ENCODE results near the gene DUS1L.

Gene DUS1L

GRCh38 chr17:82055023-82055964, 10.3 kb downstream of the DUS1L start:
- DNase-seq = peak in 1 of 2 experiments; percentile 22

- DNase-seq = no peak
Measured at GRCh38 chr17:82054351-82055022, 11.1 kb downstream of the DUS1L start.

GRCh38 chr17:82053556-82054263, 11.9 kb downstream of the DUS1L start:
- no peak for DNase-seq

DNA sequence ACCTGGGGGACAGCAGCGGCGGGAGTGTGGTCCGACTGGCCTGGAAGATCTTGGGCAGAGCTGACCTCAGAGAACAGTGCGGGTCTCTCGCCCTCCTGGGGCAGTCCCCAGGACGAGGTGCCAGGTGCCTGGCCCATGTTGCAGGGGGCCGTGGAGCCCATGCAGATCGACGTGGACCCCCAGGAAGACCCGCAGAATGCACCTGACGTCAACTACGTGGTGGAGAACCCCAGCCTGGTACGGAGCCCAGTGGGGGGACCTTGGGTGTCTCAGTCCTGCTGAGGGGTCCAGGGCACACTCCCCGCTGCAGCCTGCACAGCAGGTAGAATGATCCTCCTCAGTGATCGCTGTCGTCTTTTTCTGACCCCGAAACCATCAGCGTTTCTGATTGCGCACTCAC, 12.5 kb downstream of the DUS1L start:
- DNase-seq = no peak

DNA sequence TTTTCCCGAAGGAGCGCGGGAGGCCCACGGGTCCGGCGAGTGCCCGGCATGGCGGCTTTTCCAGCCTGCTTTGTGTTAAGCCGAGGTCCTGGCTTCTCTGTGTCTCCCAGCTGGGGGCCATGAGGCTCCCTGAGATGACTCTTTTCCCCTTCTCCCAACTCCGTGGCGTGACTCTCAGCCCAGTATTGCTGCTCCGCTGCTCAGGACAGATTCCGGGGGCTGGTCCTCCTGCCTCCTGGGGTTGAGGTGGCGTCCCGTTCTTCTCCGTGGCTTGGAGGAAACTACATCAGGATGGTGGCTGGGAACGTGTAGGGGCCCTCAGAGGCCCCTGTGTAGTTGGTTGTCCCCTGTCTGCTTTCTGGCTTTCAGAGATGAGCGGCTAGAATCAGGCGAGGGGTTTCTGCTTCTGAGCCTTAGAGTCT, 13.0 kb downstream of the DUS1L start:
- no peak for DNase-seq

- peak; percentile 66 to 68 for DNase-seq
Measured at GRCh38 chr17:82051776-82052637, 13.6 kb downstream of the DUS1L start, which contains the start of the genes GPS1 and RFNG. Gene GPS1, plus strand, starts transcription at chr17:82051898. Its CDS starts 34 bp downstream, at chr17:82051932. Gene RFNG, minus strand, starts transcription at chr17:82051811. Its CDS starts 45 bp downstream, at chr17:82051766.

GRCh38 chr17:82050761-82051641, 14.6 kb downstream of the DUS1L start:
- no peak for DNase-seq

DNA sequence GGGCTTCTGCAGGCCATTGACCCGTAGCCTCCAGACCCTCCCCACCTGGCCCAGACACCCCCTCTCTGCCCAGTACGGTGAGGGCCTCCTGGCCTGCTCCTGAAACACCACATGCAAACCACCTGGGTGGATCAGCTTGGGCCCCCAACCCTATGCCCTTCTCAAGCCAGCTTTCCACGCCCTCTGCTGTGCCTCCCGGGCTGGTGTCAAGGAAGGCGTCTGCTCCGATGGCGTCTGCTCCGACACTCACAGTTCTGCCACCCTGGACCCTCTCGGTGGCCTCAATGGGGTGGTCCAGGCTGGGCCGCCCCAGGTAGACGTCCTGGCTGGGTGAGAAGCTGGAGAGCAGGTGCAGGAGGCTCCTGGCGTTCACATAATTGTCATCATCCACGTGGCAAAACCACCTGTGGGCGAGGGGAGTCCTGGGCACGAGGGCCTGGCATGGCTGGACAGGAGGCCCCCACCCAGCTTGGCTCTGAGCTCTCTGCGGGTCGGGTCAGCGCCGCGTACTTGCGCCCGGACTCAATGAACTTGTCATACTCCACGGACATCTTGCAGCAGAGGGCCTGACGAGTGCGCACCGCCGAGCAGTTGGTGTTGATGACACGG, 15.3 kb downstream of the DUS1L start:
- DNase-seq = no peak

DNA sequence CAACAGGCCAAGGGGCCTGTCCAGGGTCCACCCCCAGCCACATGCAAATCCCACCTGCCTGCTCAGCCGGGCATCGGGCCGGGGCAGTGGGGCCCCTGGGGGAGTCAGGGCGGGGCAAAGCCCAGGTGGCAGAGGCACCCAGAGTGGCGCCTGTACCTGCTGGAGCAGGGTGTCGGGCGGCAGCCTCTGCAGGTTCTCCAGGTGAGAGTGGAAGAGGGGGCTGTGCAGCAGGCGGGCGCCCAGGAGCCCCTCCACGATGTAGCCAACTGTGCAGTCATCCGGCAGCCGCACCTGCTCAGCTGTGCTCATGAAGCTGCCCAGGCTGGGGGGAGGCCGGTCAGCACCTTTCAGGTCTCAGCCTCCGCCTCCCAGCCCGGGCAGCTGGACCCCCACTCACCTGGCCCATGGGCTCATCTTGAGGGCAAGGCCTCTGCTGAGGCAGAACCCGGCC, 16.1 kb downstream of the DUS1L start:
- DNase-seq = no peak

DNA sequence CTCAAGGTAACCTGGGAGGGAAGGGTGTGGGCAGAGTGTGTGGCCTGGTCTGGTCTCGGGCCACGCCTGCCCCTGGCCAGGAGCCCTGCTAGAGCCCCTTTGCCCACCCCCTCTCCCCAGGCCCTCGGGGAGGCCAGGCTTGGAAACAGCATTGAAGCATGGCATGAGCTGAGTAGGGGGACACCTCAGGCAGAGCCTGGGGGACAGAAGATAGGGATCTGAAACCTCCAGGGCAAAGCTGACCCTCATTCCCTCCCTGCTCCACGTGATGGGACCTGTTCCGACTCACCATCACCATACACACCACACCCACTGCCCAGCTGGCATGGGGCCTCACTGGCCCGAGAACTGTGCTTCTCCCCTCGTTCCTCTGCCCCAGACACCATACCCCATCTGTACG, 16.5 kb downstream of the DUS1L start:
- no peak for DNase-seq

DNA sequence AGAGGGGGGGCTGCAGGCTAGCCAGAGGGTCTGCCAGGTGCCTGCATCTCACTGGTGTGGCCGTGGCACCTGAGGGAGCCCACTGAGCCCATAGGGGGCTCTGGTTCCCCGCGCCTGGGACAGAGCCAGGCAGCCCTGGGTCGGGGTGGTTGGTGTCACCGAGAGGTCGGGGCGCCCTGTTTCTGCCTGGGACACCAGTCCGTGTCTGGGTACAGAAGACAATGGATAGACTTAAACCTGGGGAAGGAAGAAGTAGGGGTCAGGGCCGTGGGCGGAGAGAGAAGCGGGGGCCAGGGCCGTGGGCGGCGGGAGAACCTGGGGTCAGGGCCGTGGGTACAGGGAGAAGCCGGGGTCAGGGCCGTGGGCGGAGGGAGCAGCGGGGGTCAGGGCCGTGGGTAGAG, 17.0 kb downstream of the DUS1L start:
- DNase-seq = no peak

- DNase-seq = no peak
Measured at GRCh38 chr17:82047914-82048570, 17.6 kb downstream of the DUS1L start.

- no peak for DNase-seq
Measured at GRCh38 chr17:82047379-82047778, 18.2 kb downstream of the DUS1L start.

DNA sequence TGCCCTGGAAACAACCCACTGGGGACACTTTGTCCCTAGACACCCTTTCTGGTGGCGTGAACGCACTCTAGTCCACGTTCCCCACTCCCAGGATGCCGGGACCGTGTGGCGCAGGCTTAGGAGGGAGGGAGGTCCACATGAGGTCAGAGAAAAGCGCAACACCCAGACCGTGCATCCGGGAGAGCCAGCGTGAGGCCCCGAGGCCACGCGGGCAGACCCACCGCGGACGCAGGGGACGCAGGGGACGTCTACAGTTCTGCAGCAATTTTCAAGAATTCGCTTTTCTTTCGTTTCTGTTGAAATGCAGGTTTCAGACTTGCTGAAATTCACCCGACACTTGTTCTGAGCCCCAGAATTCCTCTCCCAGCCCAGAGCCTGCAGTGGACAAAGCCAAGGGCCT, 18.7 kb downstream of the DUS1L start:
- no peak for DNase-seq

GRCh38 chr17:82045936-82046484, 19.6 kb downstream of the DUS1L start:
- DNase-seq = no peak

- DNase-seq = no peak
Measured at GRCh38 chr17:82043507-82043906, 22.1 kb downstream of the DUS1L start.

GRCh38 chr17:82042649-82043048, 23.0 kb downstream of the DUS1L start:
- no peak for DNase-seq

- no peak for DNase-seq
Measured at GRCh38 chr17:82041144-82041814, 24.3 kb downstream of the DUS1L start.

GRCh38 chr17:82039695-82040299, 25.8 kb downstream of the DUS1L start:
- no peak for DNase-seq
